Breast epithelium (tissue), 4 donors: Measurements from ENCODE around the gene FKRP. TPM values are rescaled to one million over a fixed set of nuclear protein-coding genes. Genes with fewer than 3 reads are reported as not detected.

Experiments used
- DNase-seq, 2 donors: peaks; one replicate each; pipeline ENCODE4 v3.0.0-alpha.2; 2019; ENCODE audit warnings: low spot score in 2 of 2
- H3K27ac ChIP-seq, 2 donors: fragments of 200-600 bp; sonication (generic) in 1 of 2; one replicate each; pipeline ENCODE4 v1.5.1; 2016 to 2019; ENCODE audit warnings: mild to moderate bottlenecking in 1 of 2
- H3K27me3 ChIP-seq, 2 donors: fragments of 200-600 bp; sonication (generic) in 1 of 2; one replicate each; pipeline versions ENCODE4 v1.5.1 to v1.6.0; 2017 to 2019; ENCODE audit warnings: control low read depth in 1 of 2, mild to moderate bottlenecking in 1 of 2
- H3K36me3 ChIP-seq: fragments of 200-600 bp; one replicate; pipeline ENCODE4 v1.5.1; 2019
- H3K4me1 ChIP-seq, 2 donors: fragments of 200-600 bp; sonication (generic); one replicate each; pipeline ENCODE4 v1.5.1; 2016 to 2019; ENCODE audit warnings: control low read depth in 1 of 2
- H3K4me3 ChIP-seq, 3 donors: fragments of 200-600 bp; sonication (generic); 1 replicate in 2 of 3; 2 replicates in 1 of 3; pipeline ENCODE4 v1.5.1; 2016 to 2019; ENCODE audit warnings: mild to moderate bottlenecking in 3 of 3, moderate library complexity in 2 of 3
- H3K9me3 ChIP-seq, 2 donors: fragments of 200-600 bp; sonication (generic) in 1 of 2; one replicate each; pipeline ENCODE4 v1.5.1; 2016 to 2019; ENCODE audit warnings: control low read depth in 1 of 2
- CTCF ChIP-seq, 3 donors: fragments of 450-650 bp; IDR thresholded peaks; one replicate each; pipeline ENCODE4 v1.5.1; 2016 to 2017; ENCODE audit warnings: antibody characterized with exemption in 3 of 3, mild to moderate bottlenecking in 3 of 3, moderate library complexity in 3 of 3
- POLR2A ChIP-seq: fragments of 450-650 bp; IDR thresholded peaks from one replicate; pipeline ENCODE4 v1.6.1; 2016; ENCODE audit warnings: antibody characterized with exemption, mild to moderate bottlenecking, moderate library complexity
- POLR2AphosphoS5 ChIP-seq, 3 donors: sonication (generic); formaldehyde crosslinking; IDR thresholded peaks; one replicate each; pipeline ENCODE4 v1.6.1; 2017; ENCODE audit warnings: antibody characterized with exemption in 3 of 3
- intact Hi-C: fragments of 100-400 bp; cut with DNase I; formaldehyde crosslinking; loops from one replicate; pipeline ENCODE4 v1.15.1; 2023; ENCODE audit warnings: low total_unique reads
- total RNA-seq, 3 donors: library from RNA; depleted of rRNA; stranded (reverse); fragments of >200 nt; gene quantifications; one replicate each; pipeline ENCODE4 v1.1.0, GENCODE V29; 2016

FKRP gene
- total RNA-seq, 3 donors from 2014 or later, result 11.4 to 23.1 (median 12.1) TPM

- Histone ChIP-seq H3K4me3 (peak overlapping the region; percentile 94 to 99 (median 94)), H3K9me3 (no peaks in the 10 kb centered on the region), H3K4me1 (peaks cover 0 to 4% of the 10 kb centered on the region in 2 donors), H3K27ac (peak overlapping the region in 1 of 2 donors; percentile 91), H3K27me3 (no peaks in the 10 kb centered on the region), H3K36me3 (no peaks in the 10 kb centered on the region)
- TF ChIP-seq POLR2AphosphoS5 (IDR thresholded peaks at IDR 0.05) (no peak), CTCF (IDR thresholded peaks at IDR 0.05) (no peak), POLR2A (no peak)
- intact Hi-C loops, result no loop called here
- DNase-seq, result no peak
These were observed 827 bp upstream of the FKRP start for GRCh38 chr19:46745030-46745429.

DNA sequence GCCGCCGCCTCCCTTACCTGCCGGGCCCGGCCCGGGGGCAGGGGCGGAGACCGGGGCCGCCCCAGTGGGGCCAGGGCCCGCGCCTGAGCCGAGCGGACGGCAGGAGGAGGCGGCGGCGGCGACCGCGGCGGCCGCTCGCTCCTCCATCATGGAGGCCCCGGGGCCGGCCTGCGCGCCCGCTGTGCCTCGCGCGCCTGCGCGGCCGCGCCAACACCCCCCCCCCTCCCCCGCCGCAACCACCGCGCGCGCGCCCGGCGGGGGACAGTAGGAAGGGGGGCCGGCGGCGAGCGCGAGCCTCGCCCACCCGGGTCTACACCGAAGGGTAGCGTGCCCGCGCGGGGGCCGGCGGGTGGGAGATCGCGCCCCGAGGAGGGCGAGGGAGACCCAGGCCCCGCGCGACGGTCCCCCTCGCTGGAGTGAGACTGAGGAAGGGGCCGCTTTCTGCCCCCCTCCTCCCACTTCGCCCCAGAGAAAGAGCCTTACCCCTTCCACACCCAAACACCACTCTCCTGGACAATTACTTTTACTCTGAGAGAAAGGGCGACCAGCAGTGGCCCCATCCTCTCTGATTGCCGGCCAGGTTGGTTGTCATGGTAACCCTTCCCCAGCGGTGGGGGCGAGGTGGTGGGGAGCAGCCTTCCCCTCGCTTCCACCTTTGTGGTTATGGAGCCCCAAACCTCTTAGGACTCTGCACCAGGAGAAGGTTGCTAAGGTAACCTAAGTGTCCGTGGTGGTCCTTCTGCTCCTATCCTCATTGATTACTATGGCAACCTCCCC is 612 bp downstream of the FKRP start, which contains the start of gene STRN4:
Gene STRN4 (minus strand): TSS at position 170 of the 777 bp plus-strand sequence. CDS start 20 bp downstream, at position 150.
- Histone ChIP-seq H3K9me3 (no peaks in the 10 kb centered on the region), H3K27ac (peak within 1 kb of the TSS; percentile 91 to 95), H3K27me3 (no peaks in the 10 kb centered on the region), H3K36me3 (no peaks in the 10 kb centered on the region), H3K4me3 (peak within 1 kb of the TSS; percentile 94 to 99 (median 94)), H3K4me1 (peaks cover 0 to 4% of the 10 kb centered on the region in 2 donors)
- no peak for DNase-seq
- intact Hi-C loops, result loop anchor here (1.0 kb wide), 1 partner anchor 99 kb away; no protein-coding TSS in a partner anchor
- TF ChIP-seq CTCF (IDR thresholded peaks at IDR 0.05) (no peak), POLR2AphosphoS5 (IDR thresholded peaks at IDR 0.05) (no peak), POLR2A (no peak)

DNA sequence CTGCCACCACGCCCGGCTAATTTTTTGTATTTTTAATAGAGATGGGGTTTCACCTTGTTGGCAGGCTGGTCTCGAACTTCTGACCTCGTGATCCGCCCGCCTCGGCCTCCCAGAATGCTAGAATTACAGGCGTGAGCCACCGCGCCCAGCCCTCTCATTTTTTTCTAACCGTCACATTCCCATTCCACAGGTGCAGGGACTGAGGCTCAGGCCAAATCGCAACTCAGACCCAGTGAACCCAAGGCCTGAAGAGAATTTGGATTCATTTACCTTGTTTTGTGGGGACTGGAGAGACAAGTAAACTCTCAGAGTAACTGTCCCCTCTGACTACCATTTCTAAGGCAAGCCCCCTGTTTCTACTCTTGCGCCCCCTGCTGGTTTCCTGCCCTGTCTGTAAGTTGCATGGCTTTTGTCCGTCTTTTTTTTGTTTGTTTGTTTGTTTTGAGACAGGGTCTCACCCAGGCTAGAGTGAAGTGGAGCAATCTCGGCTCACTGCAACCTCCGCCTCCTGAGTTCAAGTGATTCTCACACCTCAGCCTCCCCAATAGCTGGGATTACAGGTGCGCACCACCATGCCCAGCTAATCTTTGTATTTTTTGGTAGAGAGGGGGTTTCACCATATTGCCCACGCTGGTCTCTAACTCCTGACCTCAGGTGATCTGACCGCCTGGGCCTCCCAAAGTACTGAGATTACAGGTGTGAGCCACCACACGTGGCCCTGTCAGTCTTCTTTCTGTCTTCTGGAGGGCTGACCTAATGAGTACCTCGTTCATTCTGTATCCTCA is 2.7 kb downstream of the FKRP start:
- TF ChIP-seq CTCF (IDR thresholded peaks at IDR 0.05) (peak; percentile 39 to 59 (median 58)), POLR2A (no peak)
- Histone ChIP-seq H3K27me3 (no peaks in the 10 kb centered on the region), H3K4me1 (peaks cover 0 to 4% of the 10 kb centered on the region in 2 donors), H3K27ac (no peak overlapping the region), H3K4me3 (no peak overlapping the region), H3K36me3 (no peaks in the 10 kb centered on the region), H3K9me3 (no peaks in the 10 kb centered on the region)
- no peak for DNase-seq
- intact Hi-C loops, result no loop called here

GRCh38 chr19:46753420-46754155 is 7.7 kb downstream of the FKRP start:
- no peaks in the 10 kb centered on the region for H3K36me3 ChIP-seq
- intact Hi-C loops, result loop anchor here (10.0 kb wide), 1 partner anchor 251 kb away; no protein-coding TSS in a partner anchor

More at GRCh38 chr19:46753420-46754155, 7.7 kb downstream of the FKRP start:
- Histone ChIP-seq H3K27me3 (no peaks in the 10 kb centered on the region), H3K27ac (no peak overlapping the region), H3K4me1 (no peaks in the 10 kb centered on the region), H3K9me3 (no peaks in the 10 kb centered on the region), H3K4me3 (no peak overlapping the region)
- DNase-seq, result no peak
- TF ChIP-seq CTCF (IDR thresholded peaks at IDR 0.05) (peak in 1 of 3 donors; percentile 32), POLR2A (no peak)
